AG09319 (cell line): ENCODE measurements around the gene SLC49A3.
"Not testable (repeated sequence)": the region's sequence is repeated elsewhere in the genome, so short reads cannot be mapped to it uniquely, and the experiment has no call there.

Source experiments
- DNase-seq: peaks from one replicate; pipeline ENCODE4 v3.0.0-alpha.2; 2010; ENCODE audit warnings: low read depth; ENCODE audit errors: extremely low read depth
- TF ChIP-seq, protein P1 (sequence below): IDR thresholded peaks from 2 replicates; pipeline ENCODE4 v1.5.1; 2011; ENCODE audit warnings: low read depth, mild to moderate bottlenecking, inconsistent platforms, low read length, moderate library complexity

The SLC49A3 gene

GRCh38 chr4:635851-636627, 52.9 kb downstream of the SLC49A3 start:
- TF ChIP-seq, protein P1, sequence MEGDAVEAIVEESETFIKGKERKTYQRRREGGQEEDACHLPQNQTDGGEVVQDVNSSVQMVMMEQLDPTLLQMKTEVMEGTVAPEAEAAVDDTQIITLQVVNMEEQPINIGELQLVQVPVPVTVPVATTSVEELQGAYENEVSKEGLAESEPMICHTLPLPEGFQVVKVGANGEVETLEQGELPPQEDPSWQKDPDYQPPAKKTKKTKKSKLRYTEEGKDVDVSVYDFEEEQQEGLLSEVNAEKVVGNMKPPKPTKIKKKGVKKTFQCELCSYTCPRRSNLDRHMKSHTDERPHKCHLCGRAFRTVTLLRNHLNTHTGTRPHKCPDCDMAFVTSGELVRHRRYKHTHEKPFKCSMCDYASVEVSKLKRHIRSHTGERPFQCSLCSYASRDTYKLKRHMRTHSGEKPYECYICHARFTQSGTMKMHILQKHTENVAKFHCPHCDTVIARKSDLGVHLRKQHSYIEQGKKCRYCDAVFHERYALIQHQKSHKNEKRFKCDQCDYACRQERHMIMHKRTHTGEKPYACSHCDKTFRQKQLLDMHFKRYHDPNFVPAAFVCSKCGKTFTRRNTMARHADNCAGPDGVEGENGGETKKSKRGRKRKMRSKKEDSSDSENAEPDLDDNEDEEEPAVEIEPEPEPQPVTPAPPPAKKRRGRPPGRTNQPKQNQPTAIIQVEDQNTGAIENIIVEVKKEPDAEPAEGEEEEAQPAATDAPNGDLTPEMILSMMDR, result no peak
- DNase-seq, result no peak

DNA sequence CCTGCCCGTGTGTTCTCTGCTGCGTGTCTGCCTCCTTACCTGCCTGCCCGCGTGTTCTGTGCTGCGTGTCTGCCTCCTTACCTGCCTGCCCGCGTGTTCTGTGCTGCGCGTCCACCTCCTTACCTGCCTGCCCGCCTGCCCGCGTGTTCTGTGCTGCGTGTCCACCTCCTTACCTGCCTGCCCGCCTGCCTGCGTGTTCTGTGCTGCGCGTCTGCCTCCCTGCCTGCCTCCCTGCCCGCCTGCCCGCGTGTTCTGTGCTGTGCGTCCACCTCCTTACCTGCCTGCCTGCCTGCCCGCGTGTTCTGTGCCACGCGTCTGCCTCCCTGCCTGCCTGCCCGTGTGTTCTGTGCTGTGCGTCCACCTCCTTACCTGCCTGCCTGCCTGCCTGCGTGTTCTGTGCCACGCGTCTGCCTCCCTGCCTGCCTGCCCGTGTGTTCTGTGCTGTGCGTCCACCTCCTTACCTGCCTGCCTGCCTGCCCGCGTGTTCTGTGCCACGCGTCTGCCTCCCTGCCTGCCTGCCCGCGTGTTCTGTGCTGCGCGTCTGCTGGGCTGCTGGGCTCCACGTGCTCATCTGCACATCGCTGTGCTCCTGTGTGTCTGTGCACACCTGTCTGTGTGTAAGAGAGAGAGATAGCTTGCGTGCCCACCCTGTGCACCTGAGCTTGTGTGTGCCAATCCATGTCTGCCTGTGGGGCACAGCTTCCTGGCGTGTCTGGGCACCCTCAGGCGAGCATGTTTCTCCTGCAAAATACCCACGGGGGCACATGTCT, 53.7 kb downstream of the SLC49A3 start:
- DNase-seq, result not testable (repeated sequence)

DNA sequence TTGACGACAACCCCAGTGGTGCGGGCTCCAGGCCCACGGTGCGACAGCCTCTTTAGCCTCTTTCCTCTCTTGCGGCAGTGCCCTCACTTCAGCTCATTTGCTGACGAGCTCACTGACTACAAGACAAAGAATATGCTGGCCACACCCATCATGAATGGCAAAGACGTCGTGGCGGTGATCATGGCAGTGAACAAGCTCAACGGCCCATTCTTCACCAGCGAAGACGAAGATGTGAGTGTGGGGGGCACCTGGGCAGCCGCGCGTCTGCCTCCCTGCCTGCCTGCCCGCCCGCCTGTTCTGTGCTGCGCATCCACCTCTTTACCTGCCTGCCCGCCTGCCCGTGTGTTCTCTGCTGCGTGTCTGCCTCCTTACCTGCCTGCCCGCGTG, 54.4 kb downstream of the SLC49A3 start:
- no peak for DNase-seq
- TF ChIP-seq, protein P1, result no peak

- TF ChIP-seq, protein P1, result no peak
Measured at GRCh38 chr4:633976-634598, 54.9 kb downstream of the SLC49A3 start.

GRCh38 chr4:633406-633805, 55.5 kb downstream of the SLC49A3 start:
- TF ChIP-seq, protein P1, result no peak
- DNase-seq, result no peak

More at GRCh38 chr4:633976-634598, 54.9 kb downstream of the SLC49A3 start:
- DNase-seq, result no peak

- TF ChIP-seq, protein P1, result no peak
- DNase-seq, result no peak
Measured at GRCh38 chr4:632926-633325, 56.0 kb downstream of the SLC49A3 start.

DNA sequence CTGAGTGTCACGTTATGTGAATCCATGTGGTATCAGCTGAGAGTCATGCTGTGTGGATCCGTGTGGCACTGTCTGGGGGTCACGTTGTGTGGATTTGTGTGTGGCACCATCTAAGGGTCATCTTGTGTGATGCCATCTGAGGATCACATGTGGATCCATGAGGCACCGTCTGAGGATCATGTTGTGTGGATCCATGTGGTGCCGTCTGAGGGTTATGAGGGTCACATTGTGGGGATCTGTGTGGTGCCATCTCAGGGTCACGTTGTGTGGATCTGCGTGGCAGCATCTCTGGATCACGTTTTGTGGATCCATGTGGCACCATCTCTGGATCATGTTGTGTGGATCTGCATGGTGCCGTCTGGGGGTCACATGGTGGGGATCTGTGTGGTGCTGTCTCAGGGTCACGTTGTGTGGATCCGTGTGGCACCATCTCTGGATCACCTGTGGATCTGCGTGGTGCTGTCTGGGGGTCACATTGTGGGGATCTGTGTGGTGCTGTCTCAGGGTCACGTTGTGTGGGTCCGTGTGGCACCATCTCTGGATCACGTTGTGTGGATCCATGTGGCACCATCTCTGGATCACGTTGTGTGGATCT, 56.7 kb downstream of the SLC49A3 start:
- TF ChIP-seq, protein P1, result no peak
- DNase-seq, result no peak
